ENCODE measurements around the gene UNC5B.
"Not testable (repeated sequence)": the region's sequence is repeated elsewhere in the genome, so short reads cannot be mapped to it uniquely, and the experiment has no call there.

Gene UNC5B

DNA sequence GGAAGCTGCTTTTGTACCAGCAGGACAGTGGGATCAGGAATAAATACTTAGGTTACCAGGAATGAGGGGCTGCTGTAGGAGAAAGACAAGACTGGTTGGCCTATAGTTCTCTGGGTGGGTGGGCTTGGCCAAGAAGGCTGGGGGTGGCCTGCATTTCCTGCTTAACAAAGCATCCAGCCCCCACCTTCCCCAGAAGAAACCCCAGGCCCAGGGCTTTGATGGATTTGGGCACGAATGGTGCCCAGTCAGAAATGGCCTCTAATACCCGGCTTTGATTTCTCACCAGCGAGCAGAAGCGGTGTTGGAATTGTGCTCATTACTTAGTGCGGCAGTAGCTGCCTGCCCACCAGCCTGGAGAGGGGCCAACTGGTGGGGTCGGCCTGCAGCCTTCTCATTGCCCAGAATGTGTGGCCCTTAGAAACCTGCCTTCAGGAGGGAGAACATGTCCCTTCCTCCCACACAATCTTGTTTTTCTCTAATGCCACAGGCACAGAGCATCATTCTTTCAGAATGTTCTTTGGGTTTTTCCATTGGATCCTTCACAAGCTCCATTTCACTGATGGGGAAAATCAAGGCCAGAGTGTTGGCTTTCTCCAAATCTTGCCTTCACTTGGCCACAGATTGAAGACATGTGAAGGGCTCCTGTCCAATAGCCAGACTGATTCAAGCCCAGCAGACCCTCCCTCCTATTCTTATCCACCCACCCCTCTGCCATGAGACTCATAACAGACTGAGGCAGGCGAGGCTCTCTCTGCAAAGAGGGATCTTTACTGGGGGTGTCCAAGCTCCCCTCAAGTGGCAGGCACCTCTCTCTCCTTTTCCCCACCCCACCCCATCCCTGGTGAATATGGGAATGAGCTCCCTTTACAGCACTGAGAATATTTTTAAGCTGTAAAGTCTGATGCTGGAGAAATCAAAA is 2.5 kb downstream of the UNC5B start:
- no peaks in the 10 kb centered on the region for H3K27me3 ChIP-seq (replicated peaks; ENCODE audit: control insufficient read depth, insufficient read depth, low read length, poor library complexity, severe bottlenecking)
- no peaks in the 10 kb centered on the region for H3K36me3 ChIP-seq (ENCODE audit: control insufficient read depth, insufficient read depth, low read length)
- DNase-seq: no peak
- peaks cover 6% of the 10 kb centered on the region for H3K4me1 ChIP-seq (ENCODE audit: control insufficient read depth, insufficient read depth, low read length, poor library complexity, severe bottlenecking)
- no peaks in the 10 kb centered on the region for H3K9me3 ChIP-seq (ENCODE audit: control insufficient read depth, low read length)
- H3K27ac ChIP-seq (ENCODE audit: insufficient read depth, low read length, poor library complexity, severe bottlenecking): no peak overlapping the region
- no peak overlapping the region for H3K4me3 ChIP-seq (ENCODE audit: insufficient read depth, low read depth, low read length, poor library complexity, severe bottlenecking)

DNA sequence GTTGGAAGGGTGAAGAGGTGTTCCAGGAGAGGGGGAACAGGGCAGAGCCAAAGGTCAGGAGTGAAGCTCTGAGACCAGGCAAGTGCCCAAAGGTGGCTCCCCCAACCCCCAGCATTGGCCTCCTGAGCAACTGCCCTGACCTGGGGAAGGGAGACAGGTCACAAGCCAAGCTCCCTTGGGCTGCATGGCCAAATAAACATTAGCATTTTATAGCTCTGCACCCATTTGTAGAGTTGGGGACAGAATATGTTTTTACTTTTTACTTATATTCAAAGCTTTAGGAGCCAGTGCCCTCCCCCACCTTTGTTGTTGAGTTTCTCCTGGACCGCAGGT is 4.0 kb downstream of the UNC5B start:
- no peak for DNase-seq
- Histone ChIP-seq H3K36me3 (ENCODE audit: control insufficient read depth, insufficient read depth, low read length) (no peaks in the 10 kb centered on the region), H3K4me3 (ENCODE audit: insufficient read depth, low read depth, low read length, poor library complexity, severe bottlenecking) (no peak overlapping the region), H3K27me3 (replicated peaks; ENCODE audit: control insufficient read depth, insufficient read depth, low read length, poor library complexity, severe bottlenecking) (no peaks in the 10 kb centered on the region), H3K9me3 (ENCODE audit: control insufficient read depth, low read length) (no peaks in the 10 kb centered on the region), H3K27ac (ENCODE audit: insufficient read depth, low read length, poor library complexity, severe bottlenecking) (no peak overlapping the region), H3K4me1 (ENCODE audit: control insufficient read depth, insufficient read depth, low read length, poor library complexity, severe bottlenecking) (peaks cover 6% of the 10 kb centered on the region)

DNA sequence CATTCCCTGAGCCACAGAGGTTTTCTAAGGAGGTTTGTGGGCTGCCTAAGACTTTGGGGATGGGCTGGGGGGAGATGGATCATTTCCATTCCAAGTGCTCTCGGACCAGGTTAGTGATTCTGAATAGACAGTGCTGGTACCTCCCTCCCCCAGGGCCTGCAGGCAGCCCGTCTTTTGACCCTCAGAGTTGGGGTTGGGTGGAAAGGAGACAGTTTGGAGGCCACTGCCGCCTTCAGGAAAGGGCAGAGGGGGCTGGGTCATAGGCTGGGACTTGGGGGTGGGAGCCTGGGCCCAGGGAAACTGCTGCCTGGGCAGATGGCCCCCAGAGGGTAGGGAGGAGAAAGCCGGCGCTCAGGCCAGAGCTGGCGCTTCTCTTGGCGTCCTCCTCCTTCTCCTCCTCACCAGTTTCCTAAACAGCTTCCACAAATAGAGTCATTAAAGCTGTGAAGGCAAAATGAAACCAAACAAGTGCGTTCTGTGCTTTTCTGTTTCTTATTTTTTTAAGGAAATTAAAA is 4.4 kb downstream of the UNC5B start:
- no peaks in the 10 kb centered on the region for H3K9me3 ChIP-seq (ENCODE audit: control insufficient read depth, low read length)
- no peak overlapping the region for H3K27ac ChIP-seq (ENCODE audit: insufficient read depth, low read length, poor library complexity, severe bottlenecking)
- DNase-seq: no peak
- H3K4me3 ChIP-seq (ENCODE audit: insufficient read depth, low read depth, low read length, poor library complexity, severe bottlenecking): peak overlapping the region; percentile 35
- H3K4me1 ChIP-seq (ENCODE audit: control insufficient read depth, insufficient read depth, low read length, poor library complexity, severe bottlenecking): peaks cover 6% of the 10 kb centered on the region
- H3K36me3 ChIP-seq (ENCODE audit: control insufficient read depth, insufficient read depth, low read length): no peaks in the 10 kb centered on the region
- no peaks in the 10 kb centered on the region for H3K27me3 ChIP-seq (replicated peaks; ENCODE audit: control insufficient read depth, insufficient read depth, low read length, poor library complexity, severe bottlenecking)

DNA sequence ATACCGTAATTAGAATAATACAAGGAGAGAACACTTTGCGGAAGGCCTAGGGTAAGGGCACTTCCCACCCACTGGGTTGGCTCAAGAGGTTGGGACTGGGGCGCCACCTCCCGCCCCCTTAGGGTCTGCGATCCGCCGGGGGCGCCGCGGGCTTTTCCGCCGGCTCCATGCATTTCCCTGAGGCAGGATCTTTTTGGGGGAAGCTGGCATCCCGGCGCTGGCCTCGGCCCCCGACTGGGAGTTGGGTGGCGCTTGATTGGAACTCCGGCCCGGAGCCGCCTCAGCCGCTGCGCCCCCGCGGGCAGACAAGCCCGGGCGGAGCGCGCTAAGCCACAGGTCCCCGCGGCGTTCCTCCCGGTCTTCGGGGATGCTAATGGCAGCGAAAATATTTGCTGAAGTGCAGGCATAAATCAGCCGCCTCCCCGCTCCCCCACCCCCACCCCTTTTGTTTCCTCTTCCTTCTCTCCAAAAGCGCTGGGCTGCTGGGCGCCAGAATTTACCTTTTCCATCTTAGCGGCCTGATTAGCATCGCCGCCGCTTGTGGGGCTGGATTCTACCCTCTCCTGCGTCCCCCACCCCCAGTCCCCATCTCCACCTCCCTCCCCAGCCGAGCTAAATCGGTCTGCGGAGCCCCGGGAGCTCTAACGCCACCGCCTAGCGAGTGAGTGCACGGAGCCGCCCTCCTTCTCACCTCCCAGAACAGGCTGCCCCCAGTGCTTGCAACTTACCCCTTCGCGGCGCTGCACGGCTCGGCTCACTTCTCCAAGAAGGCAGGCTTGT is 5.1 kb downstream of the UNC5B start:
- H3K27me3 ChIP-seq (replicated peaks; ENCODE audit: control insufficient read depth, insufficient read depth, low read length, poor library complexity, severe bottlenecking): no peaks in the 10 kb centered on the region
- H3K27ac ChIP-seq (ENCODE audit: insufficient read depth, low read length, poor library complexity, severe bottlenecking): no peak overlapping the region
- H3K36me3 ChIP-seq (ENCODE audit: control insufficient read depth, insufficient read depth, low read length): no peaks in the 10 kb centered on the region
- peaks cover 6% of the 10 kb centered on the region for H3K4me1 ChIP-seq (ENCODE audit: control insufficient read depth, insufficient read depth, low read length, poor library complexity, severe bottlenecking)
- no peak for DNase-seq
- peak overlapping the region; percentile 35 for H3K4me3 ChIP-seq (ENCODE audit: insufficient read depth, low read depth, low read length, poor library complexity, severe bottlenecking)
- no peaks in the 10 kb centered on the region for H3K9me3 ChIP-seq (ENCODE audit: control insufficient read depth, low read length)

DNA sequence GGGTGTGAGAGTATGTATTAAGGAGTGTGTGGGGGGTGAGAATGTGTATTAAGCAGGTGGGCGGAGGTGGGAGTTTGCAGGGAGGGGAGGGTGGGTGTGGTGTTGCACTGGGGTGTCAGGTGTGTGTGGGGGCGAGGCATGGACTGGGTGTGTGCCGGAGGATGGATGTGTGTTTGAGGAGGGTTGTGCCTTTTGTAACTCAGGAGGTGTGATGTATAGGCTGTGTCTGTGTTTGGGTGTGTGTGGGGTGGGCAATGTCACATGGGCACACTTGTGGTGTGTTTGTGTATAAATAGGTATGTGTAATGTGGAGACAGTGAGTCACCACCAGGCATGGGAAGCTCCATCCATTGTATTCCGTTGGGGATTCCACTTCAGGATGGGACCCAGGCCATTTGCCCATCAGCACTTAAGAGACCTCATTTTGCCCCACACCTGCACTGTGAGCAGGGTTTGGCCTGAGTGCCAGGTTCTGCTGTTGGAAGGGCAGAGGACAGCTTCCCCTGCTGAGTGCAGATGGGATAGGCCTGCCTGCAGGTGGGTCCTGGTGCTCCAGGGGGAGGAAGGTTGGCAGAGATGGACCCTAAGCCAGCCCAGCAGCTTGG is 5.8 kb downstream of the UNC5B start:
- H3K4me3 ChIP-seq (ENCODE audit: insufficient read depth, low read depth, low read length, poor library complexity, severe bottlenecking): no peak overlapping the region
- H3K4me1 ChIP-seq (ENCODE audit: control insufficient read depth, insufficient read depth, low read length, poor library complexity, severe bottlenecking): peaks cover 1% of the 10 kb centered on the region
- H3K27me3 ChIP-seq (replicated peaks; ENCODE audit: control insufficient read depth, insufficient read depth, low read length, poor library complexity, severe bottlenecking): no peaks in the 10 kb centered on the region
- DNase-seq: no peak
- no peaks in the 10 kb centered on the region for H3K36me3 ChIP-seq (ENCODE audit: control insufficient read depth, insufficient read depth, low read length)
- no peaks in the 10 kb centered on the region for H3K9me3 ChIP-seq (ENCODE audit: control insufficient read depth, low read length)
- H3K27ac ChIP-seq (ENCODE audit: insufficient read depth, low read length, poor library complexity, severe bottlenecking): no peak overlapping the region

DNA sequence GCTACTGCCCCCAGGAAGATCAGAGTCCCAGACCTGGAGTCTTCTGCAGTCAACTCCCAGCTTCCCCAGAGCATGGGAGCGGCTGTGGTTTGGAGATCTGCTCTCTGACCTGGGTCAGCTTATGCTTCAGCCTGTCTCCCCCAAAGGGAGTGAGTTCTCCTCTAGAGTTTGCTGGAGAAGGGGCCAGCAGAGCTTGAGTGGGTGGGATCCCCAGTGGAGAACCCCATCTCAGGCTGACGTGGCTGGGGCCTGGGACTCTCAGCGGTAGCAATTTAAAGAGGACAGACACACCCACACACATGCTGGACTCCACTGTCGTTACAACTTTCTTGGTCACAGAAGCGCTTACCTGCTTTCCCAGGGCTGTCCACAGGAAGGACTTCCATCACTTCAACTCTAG is 6.3 kb downstream of the UNC5B start:
- Histone ChIP-seq H3K27ac (ENCODE audit: insufficient read depth, low read length, poor library complexity, severe bottlenecking) (no peak overlapping the region), H3K4me3 (ENCODE audit: insufficient read depth, low read depth, low read length, poor library complexity, severe bottlenecking) (no peak overlapping the region), H3K27me3 (replicated peaks; ENCODE audit: control insufficient read depth, insufficient read depth, low read length, poor library complexity, severe bottlenecking) (no peaks in the 10 kb centered on the region), H3K9me3 (ENCODE audit: control insufficient read depth, low read length) (no peaks in the 10 kb centered on the region), H3K36me3 (ENCODE audit: control insufficient read depth, insufficient read depth, low read length) (no peaks in the 10 kb centered on the region), H3K4me1 (ENCODE audit: control insufficient read depth, insufficient read depth, low read length, poor library complexity, severe bottlenecking) (no peaks in the 10 kb centered on the region)
- no peak for DNase-seq

DNA sequence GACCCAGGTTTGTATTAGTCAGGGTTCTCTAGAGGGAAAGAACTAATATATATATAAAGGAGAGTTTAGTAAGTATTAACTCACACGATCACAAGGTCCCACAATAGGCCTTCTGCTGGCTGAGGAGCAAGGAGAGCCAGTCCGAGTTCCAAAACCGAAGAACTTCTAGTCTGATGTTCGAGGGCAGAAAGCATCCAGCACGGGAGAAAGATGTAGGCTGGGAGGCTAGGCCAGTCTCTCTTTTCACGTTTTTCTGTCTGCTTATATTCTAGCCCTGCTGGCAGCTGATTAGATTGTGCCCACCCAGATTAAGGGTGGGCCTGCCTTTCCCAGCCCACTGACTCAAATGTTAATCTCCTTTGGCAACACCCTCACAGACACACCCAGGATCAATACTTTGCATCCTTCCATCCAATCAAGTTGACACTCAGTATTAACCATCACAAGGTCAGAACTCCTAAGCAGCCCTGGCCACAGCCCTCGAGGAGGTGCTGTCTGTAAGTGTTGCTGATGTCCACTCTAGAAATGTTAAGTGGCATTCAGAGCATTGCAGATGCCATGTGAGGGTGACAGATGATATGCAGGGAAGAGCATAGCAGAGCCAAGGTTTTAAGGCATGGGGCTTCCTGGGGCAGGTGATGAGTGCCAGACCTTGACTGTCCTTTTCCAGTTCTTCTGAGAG is 7.0 kb downstream of the UNC5B start:
- not testable (repeated sequence) for H3K27ac ChIP-seq (ENCODE audit: insufficient read depth, low read length, poor library complexity, severe bottlenecking); H3K4me1 ChIP-seq (ENCODE audit: control insufficient read depth, insufficient read depth, low read length, poor library complexity, severe bottlenecking); H3K4me3 ChIP-seq (ENCODE audit: insufficient read depth, low read depth, low read length, poor library complexity, severe bottlenecking); DNase-seq; H3K36me3 ChIP-seq (ENCODE audit: control insufficient read depth, insufficient read depth, low read length); H3K9me3 ChIP-seq (ENCODE audit: control insufficient read depth, low read length); H3K27me3 ChIP-seq (replicated peaks; ENCODE audit: control insufficient read depth, insufficient read depth, low read length, poor library complexity, severe bottlenecking)

DNA sequence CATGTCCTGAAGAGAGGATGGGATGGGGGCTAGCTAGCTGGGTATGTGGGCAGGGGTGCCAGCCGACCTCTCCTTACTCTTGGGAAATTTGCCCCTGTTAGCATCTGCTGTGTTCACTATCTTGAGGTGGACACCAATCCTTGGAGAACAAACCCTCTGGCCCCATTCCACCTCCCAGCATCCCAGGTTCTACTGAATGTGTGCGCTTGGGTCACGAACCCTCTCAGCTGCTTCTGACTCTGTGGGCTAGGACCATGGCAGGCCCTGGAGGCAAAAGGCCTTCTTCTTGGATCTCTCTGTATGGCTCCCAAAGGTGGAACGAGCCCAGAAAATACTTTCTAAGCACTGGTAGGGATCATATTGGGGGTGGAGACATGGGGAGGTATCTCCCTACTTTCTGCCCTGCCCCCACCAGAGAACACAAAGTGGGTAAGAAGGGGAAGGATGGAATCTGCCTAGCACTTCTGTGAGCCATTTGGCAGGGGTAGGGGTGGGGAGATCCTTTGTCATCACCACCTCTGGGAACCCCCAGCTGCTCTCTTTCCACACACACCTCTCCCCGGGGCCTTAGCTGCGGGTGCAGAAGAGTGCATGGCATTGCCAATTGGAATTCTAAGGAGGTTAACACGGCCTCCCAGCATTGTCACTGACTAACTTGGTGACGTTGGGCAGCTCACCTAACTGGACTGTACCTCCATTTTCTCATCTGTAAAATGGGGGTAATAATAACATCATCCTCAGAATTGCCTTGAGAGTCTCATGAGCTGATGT is 7.7 kb downstream of the UNC5B start:
- DNase-seq: no peak
- no peaks in the 10 kb centered on the region for H3K36me3 ChIP-seq (ENCODE audit: control insufficient read depth, insufficient read depth, low read length)
- H3K9me3 ChIP-seq (ENCODE audit: control insufficient read depth, low read length): no peaks in the 10 kb centered on the region
- H3K27me3 ChIP-seq (replicated peaks; ENCODE audit: control insufficient read depth, insufficient read depth, low read length, poor library complexity, severe bottlenecking): no peaks in the 10 kb centered on the region
- no peak overlapping the region for H3K4me3 ChIP-seq (ENCODE audit: insufficient read depth, low read depth, low read length, poor library complexity, severe bottlenecking)
- H3K4me1 ChIP-seq (ENCODE audit: control insufficient read depth, insufficient read depth, low read length, poor library complexity, severe bottlenecking): no peaks in the 10 kb centered on the region
- no peak overlapping the region for H3K27ac ChIP-seq (ENCODE audit: insufficient read depth, low read length, poor library complexity, severe bottlenecking)
